ACC112 (cell line): ENCODE results near the gene DLX1.
"Not testable (repeated sequence)": the region's sequence is repeated elsewhere in the genome, so short reads cannot be mapped to it uniquely, and the experiment has no call there.

Source experiments
- H2AFZ ChIP-seq: fragments of 200-600 bp; sonication (generic); one replicate; pipeline ENCODE4 v1.6.0; 2017; ENCODE audit warnings: antibody characterized with exemption, low read length; ENCODE audit not compliant: unreplicated experiment
- H3K27ac ChIP-seq: fragments of 200-600 bp; sonication (generic); 2 replicates; pipeline ENCODE4 v1.5.1; 2014; ENCODE audit warnings: low read depth, mild to moderate bottlenecking, antibody characterized with exemption, low read length, moderate library complexity
- H3K27me3 ChIP-seq: fragments of 200-600 bp; sonication (generic); 2 replicates; pipeline ENCODE4 v1.6.1; 2014; ENCODE audit warnings: mild to moderate bottlenecking, antibody characterized with exemption, low read length, moderate library complexity, mixed read lengths; ENCODE audit not compliant: insufficient read depth
- H3K36me3 ChIP-seq: fragments of 200-600 bp; sonication (generic); 2 replicates; pipeline ENCODE4 v1.6.1; 2016; ENCODE audit warnings: mild to moderate bottlenecking, antibody characterized with exemption, low read length, moderate library complexity, mixed read lengths; ENCODE audit not compliant: insufficient read depth
- H3K4me1 ChIP-seq: fragments of 200-600 bp; sonication (generic); one replicate; pipeline ENCODE4 v1.6.1; 2016; ENCODE audit warnings: low read length, mixed read lengths; ENCODE audit not compliant: insufficient read depth, unreplicated experiment, control insufficient read depth
- H3K4me3 ChIP-seq: fragments of 200-600 bp; sonication (generic); 2 replicates; pipeline ENCODE4 v1.5.1; 2014; ENCODE audit warnings: mild to moderate bottlenecking, low read depth, low read length
- H3K79me2 ChIP-seq: fragments of 200-600 bp; sonication (generic); one replicate; pipeline ENCODE4 v1.6.0; 2016; ENCODE audit warnings: low read length; ENCODE audit not compliant: control insufficient read depth, unreplicated experiment, insufficient read depth

Gene DLX1

GRCh38 chr2:172128484-172128883, 43.2 kb downstream of the DLX1 start:
- no peaks in the 10 kb centered on the region for H3K79me2 ChIP-seq
- no peak overlapping the region for H3K27ac ChIP-seq
- no peak overlapping the region for H3K4me3 ChIP-seq
- H3K36me3 ChIP-seq: no peaks in the 10 kb centered on the region
- H2AFZ ChIP-seq: no peak overlapping the region
- no peaks in the 10 kb centered on the region for H3K4me1 ChIP-seq
- no peaks in the 10 kb centered on the region for H3K27me3 ChIP-seq

- Histone ChIP-seq H3K27me3 (no peaks in the 10 kb centered on the region), H3K36me3 (no peaks in the 10 kb centered on the region)
Observed at GRCh38 chr2:172129404-172129803, 44.1 kb downstream of the DLX1 start.

GRCh38 chr2:172131713-172132555, 46.6 kb downstream of the DLX1 start:
- Histone ChIP-seq H3K27ac (no peak overlapping the region), H3K79me2 (no peaks in the 10 kb centered on the region), H3K4me3 (no peak overlapping the region), H2AFZ (no peak overlapping the region), H3K27me3 (no peaks in the 10 kb centered on the region), H3K36me3 (no peaks in the 10 kb centered on the region), H3K4me1 (no peaks in the 10 kb centered on the region)

More at GRCh38 chr2:172129404-172129803, 44.1 kb downstream of the DLX1 start:
- H2AFZ ChIP-seq: no peak overlapping the region
- H3K27ac ChIP-seq: no peak overlapping the region
- H3K4me1 ChIP-seq: no peaks in the 10 kb centered on the region
- no peaks in the 10 kb centered on the region for H3K79me2 ChIP-seq
- no peak overlapping the region for H3K4me3 ChIP-seq

DNA sequence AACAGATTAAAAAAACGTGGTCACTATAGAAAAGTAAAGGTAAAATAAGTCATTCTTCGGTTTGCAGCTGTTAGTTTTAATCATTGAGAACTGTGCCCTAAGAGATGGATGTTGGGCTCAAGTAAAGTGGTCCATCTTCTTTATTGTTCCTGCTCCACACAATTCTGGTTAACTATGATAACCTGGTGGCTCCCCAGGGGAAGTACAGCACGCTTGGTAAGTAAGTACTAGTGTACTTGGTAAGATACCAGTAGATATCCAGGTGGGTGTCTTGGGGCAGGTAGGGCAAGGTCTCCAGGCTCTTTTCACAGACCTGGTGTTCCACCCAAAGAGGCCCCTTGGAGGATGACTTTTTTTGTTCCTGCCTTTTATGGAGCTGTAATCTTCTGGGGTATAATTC, 49.0 kb downstream of the DLX1 start:
- Histone ChIP-seq H3K4me1 (no peaks in the 10 kb centered on the region), H3K79me2 (no peaks in the 10 kb centered on the region), H3K27ac (no peak overlapping the region), H3K36me3 (no peaks in the 10 kb centered on the region), H3K4me3 (no peak overlapping the region), H2AFZ (no peak overlapping the region), H3K27me3 (no peaks in the 10 kb centered on the region)

- Histone ChIP-seq H3K79me2 (no peaks in the 10 kb centered on the region), H3K27ac (no peak overlapping the region)
Observed at GRCh38 chr2:172135446-172135845, 50.1 kb downstream of the DLX1 start.

GRCh38 chr2:172137109-172137508, 51.8 kb downstream of the DLX1 start:
- Histone ChIP-seq H3K79me2 (no peaks in the 10 kb centered on the region), H2AFZ (no peak overlapping the region), H3K27ac (no peak overlapping the region), H3K36me3 (no peaks in the 10 kb centered on the region), H3K27me3 (no peaks in the 10 kb centered on the region), H3K4me1 (no peaks in the 10 kb centered on the region), H3K4me3 (no peak overlapping the region)

More at GRCh38 chr2:172135446-172135845, 50.1 kb downstream of the DLX1 start:
- no peaks in the 10 kb centered on the region for H3K4me1 ChIP-seq
- no peak overlapping the region for H2AFZ ChIP-seq
- no peaks in the 10 kb centered on the region for H3K27me3 ChIP-seq
- no peak overlapping the region for H3K4me3 ChIP-seq
- no peaks in the 10 kb centered on the region for H3K36me3 ChIP-seq

GRCh38 chr2:172137943-172138342, 52.6 kb downstream of the DLX1 start:
- no peak overlapping the region for H3K4me3 ChIP-seq
- H2AFZ ChIP-seq: no peak overlapping the region
- no peaks in the 10 kb centered on the region for H3K27me3 ChIP-seq
- H3K79me2 ChIP-seq: no peaks in the 10 kb centered on the region
- no peaks in the 10 kb centered on the region for H3K36me3 ChIP-seq
- H3K27ac ChIP-seq: no peak overlapping the region
- H3K4me1 ChIP-seq: no peaks in the 10 kb centered on the region

GRCh38 chr2:172138727-172139126, 53.4 kb downstream of the DLX1 start:
- H3K27ac ChIP-seq, H3K36me3 ChIP-seq, H3K4me1 ChIP-seq, H3K27me3 ChIP-seq, H3K79me2 ChIP-seq, H3K4me3 ChIP-seq, H2AFZ ChIP-seq: not testable (repeated sequence)
